Head of caudate nucleus (tissue), 42 donors: Measurements from ENCODE around the gene PASK.
A peak's percentile ranks its signal among the peaks of the same experiment; 100 is the strongest.
"Not testable (repeated sequence)": the region's sequence is repeated elsewhere in the genome, so short reads cannot be mapped to it uniquely, and the experiment has no call there.

Source experiments
- DNase-seq, 42 donors: peaks; one replicate each; pipeline versions ENCODE4 v3.0.0 to v3.0.0-alpha.2; 2020 to 2021; ENCODE audit warnings: mixed read lengths in 7 of 42
- intact Hi-C: fragments of 100-400 bp; cut with DNase I; formaldehyde crosslinking; loops from one replicate; pipeline ENCODE4 v1.15.0; 2022

The PASK gene

GRCh38 chr2:241094172-241094571, 55.1 kb downstream of the PASK start:
- peak in 2 of 42 donors; percentile 12 to 35 for DNase-seq
- intact Hi-C loops, result no loop called here

GRCh38 chr2:241093133-241093781, 56.0 kb downstream of the PASK start:
- intact Hi-C loops, result not testable (repeated sequence)

GRCh38 chr2:241092677-241093076, 56.6 kb downstream of the PASK start:
- DNase-seq, result peak in 3 of 42 donors; percentile 10 to 37 (median 31)
- intact Hi-C loops, result no loop called here

More at GRCh38 chr2:241093133-241093781, 56.0 kb downstream of the PASK start:
- DNase-seq, result peak in 1 of 42 donors; percentile 24

GRCh38 chr2:241091734-241092445, 57.4 kb downstream of the PASK start:
- peak in 6 of 42 donors; percentile 13 to 58 (median 38) for DNase-seq
- intact Hi-C loops, result no loop called here

GRCh38 chr2:241091201-241091600, 58.1 kb downstream of the PASK start:
- DNase-seq, result peak in 20 of 42 donors; percentile 15 to 71 (median 38)
- intact Hi-C loops, result no loop called here

GRCh38 chr2:241088791-241089732, 60.2 kb downstream of the PASK start:
- intact Hi-C loops, result no loop called here
- peak in 3 of 42 donors; percentile 1 to 9 (median 2) for DNase-seq

- intact Hi-C loops, result no loop called here
- peak in 1 of 42 donors; percentile 9 for DNase-seq
Observed at GRCh38 chr2:241088376-241088775, 60.9 kb downstream of the PASK start.

GRCh38 chr2:241087420-241088268, 61.6 kb downstream of the PASK start:
- intact Hi-C loops, result no loop called here
- DNase-seq, result peak in 8 of 42 donors; percentile 15 to 53 (median 32)

- intact Hi-C loops, result no loop called here
- DNase-seq, result no peak
Observed at GRCh38 chr2:241084856-241085444, 64.3 kb downstream of the PASK start.

GRCh38 chr2:241083091-241083415, 66.2 kb downstream of the PASK start:
- intact Hi-C loops, result no loop called here
- peak in 4 of 42 donors; percentile 5 to 27 (median 14) for DNase-seq

- intact Hi-C loops, result no loop called here
- DNase-seq, result peak in 4 of 42 donors; percentile 1 to 23 (median 12)
Observed at GRCh38 chr2:241082341-241083090, 66.8 kb downstream of the PASK start.

- DNase-seq, result peak in 5 of 42 donors; percentile 6 to 29 (median 21)
- intact Hi-C loops, result no loop called here
Observed at GRCh38 chr2:241081643-241082340, 67.5 kb downstream of the PASK start.

- peak in 2 of 42 donors; percentile 5 to 24 for DNase-seq
- intact Hi-C loops, result no loop called here
Observed at GRCh38 chr2:241081190-241081642, 68.1 kb downstream of the PASK start.

GRCh38 chr2:241080405-241081189, 68.7 kb downstream of the PASK start:
- DNase-seq, result peak in 4 of 42 donors; percentile 11 to 35 (median 26)
- intact Hi-C loops, result no loop called here

GRCh38 chr2:241074901-241075540, 74.3 kb downstream of the PASK start:
- intact Hi-C loops, result no loop called here
- DNase-seq, result peak in 7 of 42 donors; percentile 5 to 36 (median 18)
